Occipital lobe (tissue), 2 donors: ENCODE results near the gene FAM114A2. TPM values are rescaled to one million over a fixed set of nuclear protein-coding genes. Genes with fewer than 3 reads are reported as not detected.
"Not testable (repeated sequence)": the region's sequence is repeated elsewhere in the genome, so short reads cannot be mapped to it uniquely, and the experiment has no call there.

Experiments used
- DNase-seq: peaks from one replicate; lab custom pipeline; 2025; lab: John Stamatoyannopoulos, UW
- total RNA-seq: library from RNA; depleted of rRNA; stranded (reverse); fragments of >200 nt; gene quantifications from one replicate; pipeline ENCODE4 v1.2.3, GENCODE V29; 2014

Gene FAM114A2
- total RNA-seq, 1 donor from 2014 or later: 26.2 TPM

DNA sequence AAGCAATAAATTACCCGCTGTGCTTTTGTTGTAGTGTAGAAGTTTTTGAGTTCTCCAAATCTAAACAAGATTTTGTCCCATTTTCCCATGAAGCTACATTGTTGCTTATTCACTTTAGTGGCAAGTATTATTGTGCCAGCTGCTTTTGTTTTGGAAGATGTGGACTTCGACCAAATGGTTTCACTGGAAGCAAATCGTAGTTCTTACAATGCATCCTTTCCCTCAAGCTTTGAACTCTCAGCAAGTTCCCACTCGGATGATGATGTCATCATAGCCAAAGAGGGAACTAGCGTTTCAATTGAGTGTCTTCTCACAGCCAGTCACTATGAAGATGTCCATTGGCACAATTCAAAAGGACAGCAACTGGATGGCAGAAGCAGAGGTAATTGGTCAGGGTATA lies 10.9 kb upstream of the FAM114A2 start:
- no peak for DNase-seq

- no peak for DNase-seq
Observed at GRCh38 chr5:154047324-154047723, 8.6 kb upstream of the FAM114A2 start.

- DNase-seq: no peak
Observed at GRCh38 chr5:154046486-154046885, 7.8 kb upstream of the FAM114A2 start.

- no peak for DNase-seq
Observed at GRCh38 chr5:154044581-154044980, 5.9 kb upstream of the FAM114A2 start.

GRCh38 chr5:154044099-154044498 lies 5.4 kb upstream of the FAM114A2 start:
- DNase-seq: no peak

DNA sequence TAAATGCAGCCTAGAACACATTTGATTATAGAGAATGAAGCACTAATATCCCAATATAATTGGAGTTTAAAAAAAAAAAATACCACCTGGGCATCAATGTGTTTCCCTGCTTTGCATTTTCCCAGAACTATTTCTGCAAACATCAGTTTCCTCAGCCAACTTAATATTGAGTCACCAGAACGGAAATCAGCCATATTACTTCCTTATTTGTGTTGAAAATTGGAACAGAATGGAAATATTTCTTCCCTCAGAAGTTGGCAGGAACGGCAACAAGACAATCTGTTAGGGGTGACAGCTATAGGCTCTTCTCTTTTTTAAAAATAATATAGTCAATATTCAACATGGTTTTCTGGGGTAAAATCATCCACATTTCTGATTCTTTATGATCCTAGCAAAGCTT lies 4.1 kb upstream of the FAM114A2 start:
- no peak for DNase-seq

DNA sequence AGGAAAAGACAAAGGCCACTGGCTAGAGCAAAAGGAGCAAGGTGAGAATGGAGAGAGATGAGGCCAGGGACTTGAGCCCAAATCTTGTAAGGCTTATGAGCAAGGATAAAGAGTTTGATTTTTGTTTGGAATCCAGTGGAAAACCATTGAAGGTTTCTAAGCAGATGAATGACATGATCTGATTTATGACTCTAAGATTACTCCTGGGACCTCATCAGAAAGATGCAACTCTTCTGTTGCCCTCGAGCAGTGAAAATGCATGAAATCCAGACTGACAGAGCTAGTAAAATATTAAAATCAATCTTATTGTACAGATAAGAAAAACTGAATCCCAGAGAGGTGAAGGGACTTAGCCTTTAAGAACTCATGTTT lies 734 bp upstream of the FAM114A2 start:
- no peak for DNase-seq

DNA sequence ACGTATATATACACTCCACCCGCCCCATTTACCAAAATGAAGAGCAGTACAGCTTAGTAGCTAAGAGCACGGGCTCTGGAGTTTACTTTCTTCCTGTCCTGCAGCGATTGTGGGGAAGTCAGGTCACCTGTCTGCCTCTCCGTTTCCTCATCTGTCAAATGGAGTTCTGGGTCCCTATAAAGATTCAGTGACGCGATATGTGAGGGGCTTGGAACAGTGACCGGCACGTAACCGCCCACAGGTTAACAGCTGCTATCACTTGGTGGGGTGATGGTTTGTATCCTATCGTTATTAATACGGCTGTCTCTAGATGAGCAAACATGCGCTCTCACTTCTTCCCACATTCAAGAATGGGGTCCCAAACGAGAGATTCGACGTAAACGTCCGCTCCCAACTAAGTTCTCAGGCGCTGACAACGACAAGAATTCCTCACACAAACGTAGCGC lies 426 bp downstream of the FAM114A2 start:
- DNase-seq: no peak

DNA sequence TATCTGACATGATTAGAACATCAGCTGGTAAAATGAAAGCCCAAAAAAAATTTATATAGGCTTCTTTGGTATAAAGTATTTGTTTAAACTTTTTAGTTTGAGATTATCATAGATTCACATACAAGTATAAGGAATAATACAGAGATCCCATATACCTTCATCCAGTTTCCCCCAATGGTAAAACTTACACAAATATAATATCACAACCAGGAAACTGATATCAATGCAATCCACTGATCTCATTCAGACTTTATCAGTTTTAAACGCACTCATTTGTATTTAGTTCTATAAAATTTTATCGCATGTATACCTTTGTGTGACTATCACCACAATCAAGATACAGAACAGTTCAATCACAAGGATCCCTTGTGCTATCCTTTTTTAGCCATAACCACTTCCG lies 3.8 kb downstream of the FAM114A2 start:
- DNase-seq: no peak

- no peak for DNase-seq
Observed at GRCh38 chr5:154031937-154032489, 6.7 kb downstream of the FAM114A2 start.

DNA sequence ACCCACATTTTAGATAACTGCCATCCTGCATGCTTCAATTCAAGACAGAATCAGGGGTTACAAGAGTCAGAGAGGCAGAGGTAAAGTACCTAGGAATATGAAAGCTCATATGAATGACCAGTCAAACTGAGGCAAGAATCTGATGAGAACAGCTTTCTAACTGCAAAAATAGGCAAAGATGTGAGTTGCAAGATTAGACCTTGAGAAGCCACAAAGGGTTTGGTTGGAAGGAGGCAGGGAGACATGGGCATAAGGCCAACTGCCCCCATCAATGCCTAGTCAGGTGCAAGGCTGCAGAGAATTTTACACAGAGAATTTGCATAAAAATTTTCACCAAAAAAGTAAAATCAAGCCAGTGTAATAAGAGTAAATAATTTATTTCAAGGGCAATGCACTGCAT lies 12.8 kb downstream of the FAM114A2 start:
- DNase-seq: no peak

DNA sequence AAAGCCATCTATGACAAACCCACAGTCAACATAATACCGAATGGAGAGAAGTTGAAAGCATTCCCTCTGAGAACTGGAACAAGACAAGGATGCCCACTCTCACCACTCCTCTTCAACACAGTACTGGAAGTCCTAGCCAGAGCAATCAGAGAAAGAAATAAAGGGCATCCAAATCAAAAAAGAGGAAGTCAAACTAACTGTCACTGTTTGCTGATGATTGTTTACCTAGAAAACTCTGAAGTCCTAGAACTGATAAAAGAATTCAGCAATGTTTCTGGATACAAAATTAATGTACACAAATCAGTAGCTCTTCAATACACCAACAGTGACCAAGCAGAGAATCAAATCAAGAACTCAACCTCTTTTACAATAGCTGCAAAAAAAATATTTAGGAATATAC lies 19.8 kb downstream of the FAM114A2 start:
- DNase-seq: not testable (repeated sequence)

- DNase-seq: no peak
Observed at GRCh38 chr5:154015071-154015693, 23.5 kb downstream of the FAM114A2 start.

DNA sequence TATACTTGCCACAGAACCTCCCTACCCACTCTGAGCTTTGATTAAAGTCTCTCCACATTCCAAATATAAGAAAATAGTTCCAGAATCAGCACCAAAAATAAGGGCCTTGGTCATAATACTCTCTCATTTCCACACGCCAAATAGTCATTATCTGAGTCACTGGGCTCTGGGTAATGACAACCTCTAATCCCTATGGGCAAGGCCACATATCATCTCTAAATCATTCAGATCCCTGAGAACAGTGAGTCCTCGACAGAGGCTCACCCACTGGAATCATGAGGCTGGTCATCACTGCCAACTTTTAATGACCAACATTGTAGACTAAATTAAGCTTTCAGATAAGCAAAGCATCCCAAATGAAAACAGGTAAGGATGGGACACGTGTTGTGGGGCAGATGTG lies 28.1 kb downstream of the FAM114A2 start:
- no peak for DNase-seq

GRCh38 chr5:154005648-154006047 lies 33.1 kb downstream of the FAM114A2 start:
- DNase-seq: no peak

- no peak for DNase-seq
Observed at GRCh38 chr5:154002511-154003020, 36.1 kb downstream of the FAM114A2 start.

GRCh38 chr5:154002093-154002492 lies 36.6 kb downstream of the FAM114A2 start:
- DNase-seq: no peak

DNA sequence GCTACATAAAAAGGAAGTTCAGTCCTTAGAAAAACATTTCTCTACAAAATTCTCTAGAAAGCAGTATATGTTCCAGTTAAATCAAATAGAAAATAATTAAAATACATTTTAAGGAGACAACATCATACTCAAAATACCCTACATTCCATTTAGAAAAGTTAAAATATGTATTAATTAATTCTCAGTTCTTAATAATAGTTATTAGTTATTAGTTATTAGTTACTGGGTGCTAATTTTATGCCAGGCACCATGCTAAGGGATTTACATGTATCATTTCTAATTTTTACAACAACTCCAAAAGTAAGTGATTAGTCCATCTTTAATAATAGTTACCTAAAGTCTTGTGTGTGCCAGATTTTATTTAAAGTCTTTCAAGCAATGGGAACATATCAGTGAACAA lies 38.0 kb downstream of the FAM114A2 start:
- no peak for DNase-seq

DNA sequence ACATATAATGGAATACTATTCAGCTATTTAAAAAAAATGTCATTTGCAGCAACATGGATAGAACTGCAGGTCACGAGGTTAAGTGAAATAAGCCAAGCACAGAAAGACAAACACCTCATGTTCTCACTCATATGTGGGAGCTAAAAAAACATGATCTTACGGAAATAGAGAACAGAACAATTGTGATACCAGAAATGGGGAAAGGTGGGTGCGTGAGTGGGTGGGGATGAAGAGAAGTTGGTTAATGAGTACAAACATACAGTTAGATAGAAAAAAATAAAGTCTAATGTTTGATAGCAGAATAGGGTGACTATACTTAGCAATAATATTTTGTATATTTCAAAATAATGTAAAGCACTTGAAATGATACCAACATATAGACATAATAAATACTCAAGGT lies 38.7 kb downstream of the FAM114A2 start:
- no peak for DNase-seq

DNA sequence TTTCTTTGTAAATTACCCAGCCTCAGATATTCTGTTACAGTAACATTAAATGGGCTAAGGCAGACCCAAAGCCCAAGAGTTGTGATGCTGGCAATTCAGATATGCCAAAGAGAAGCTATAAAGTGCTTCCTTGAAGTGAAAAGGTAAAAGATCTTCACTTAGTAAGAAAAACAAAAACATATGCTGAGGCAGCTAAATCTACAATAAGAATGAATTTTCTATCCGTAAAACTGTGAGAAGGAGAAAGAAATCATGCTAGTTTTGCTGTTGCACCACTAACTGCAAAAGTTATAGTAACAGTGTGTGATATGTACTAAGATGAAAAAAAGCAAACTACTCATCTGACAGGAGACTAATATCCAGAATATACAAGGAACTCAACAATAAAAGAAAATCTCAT lies 39.9 kb downstream of the FAM114A2 start:
- DNase-seq: no peak

- DNase-seq: no peak
Observed at GRCh38 chr5:153998010-153998409, 40.7 kb downstream of the FAM114A2 start.

DNA sequence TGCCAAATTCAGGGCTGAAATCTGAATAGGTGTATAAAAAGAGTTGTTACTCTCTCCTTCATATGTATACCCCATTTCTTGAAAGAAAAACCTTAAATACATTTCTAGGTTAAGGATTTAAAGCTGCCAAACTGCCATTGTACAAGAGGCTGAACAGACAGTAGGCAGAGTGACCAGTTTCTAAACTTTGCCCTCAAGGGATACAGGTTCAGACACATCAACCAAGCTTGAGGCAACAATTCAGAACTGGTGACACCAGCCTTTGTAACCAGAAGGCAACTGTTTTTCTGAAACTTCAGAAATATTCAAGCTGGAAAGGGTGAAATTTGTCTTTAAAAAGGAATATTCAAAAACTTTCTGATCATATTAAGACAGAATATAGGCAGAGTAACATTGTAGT lies 47.5 kb downstream of the FAM114A2 start:
- no peak for DNase-seq

- DNase-seq: no peak
Observed at GRCh38 chr5:153988510-153988909, 50.2 kb downstream of the FAM114A2 start.

- no peak for DNase-seq
Observed at GRCh38 chr5:153987301-153987700, 51.4 kb downstream of the FAM114A2 start.
